HepG2 (cell line): ENCODE results near the gene SYCE3. TPM values are rescaled to one million over a fixed set of nuclear protein-coding genes. Genes with fewer than 3 reads are reported as not detected.

Source experiments
- BRD4 ChIP-seq: sonication (generic); formaldehyde crosslinking; IDR thresholded peaks from 2 replicates; pipeline ENCODE4 v1.4.0; 2020; ENCODE audit warnings: missing genetic modification reagents
- JUND ChIP-seq: sonication (generic); formaldehyde crosslinking; IDR thresholded peaks from 2 replicates; pipeline ENCODE4 v1.8.0; 2022; ENCODE audit warnings: mild to moderate bottlenecking, missing genetic modification reagents
- KLF13 ChIP-seq: sonication (generic); formaldehyde crosslinking; IDR thresholded peaks from 2 replicates; pipeline ENCODE4 v1.4.0; 2020; ENCODE audit warnings: mild to moderate bottlenecking, missing genetic modification reagents
- LRRFIP1 ChIP-seq: sonication (generic); formaldehyde crosslinking; conservative IDR thresholded peaks from 2 replicates; pipeline ENCODE4 v1.4.0; 2020; ENCODE audit warnings: missing genetic modification reagents
- MAFG ChIP-seq: sonication (generic); formaldehyde crosslinking; IDR thresholded peaks from 2 replicates; pipeline ENCODE4 v1.5.1; 2020; ENCODE audit warnings: mild to moderate bottlenecking, missing genetic modification reagents
- NFRKB ChIP-seq: fragments of 450-650 bp; IDR thresholded peaks from 2 replicates; pipeline ENCODE4 v1.6.1; 2017
- SMAD1 ChIP-seq: sonication (generic); formaldehyde crosslinking; IDR thresholded peaks from 2 replicates; pipeline ENCODE4 v1.4.0; 2020; ENCODE audit warnings: missing genetic modification reagents, low read depth, mild to moderate bottlenecking, borderline replicate concordance
- TOE1 ChIP-seq: sonication (generic); formaldehyde crosslinking; IDR thresholded peaks from 2 replicates; pipeline ENCODE4 v1.4.0; 2020; ENCODE audit warnings: mild to moderate bottlenecking, missing genetic modification reagents
- ZBTB4 ChIP-seq: sonication (generic); formaldehyde crosslinking; IDR thresholded peaks from 2 replicates; pipeline ENCODE4 v1.4.0; 2020; ENCODE audit warnings: missing genetic modification reagents, mild to moderate bottlenecking, borderline replicate concordance
- ZFP41 ChIP-seq: sonication (generic); formaldehyde crosslinking; IDR thresholded peaks from 2 replicates; pipeline ENCODE4 v1.4.0; 2020; ENCODE audit warnings: mild to moderate bottlenecking, missing genetic modification reagents, borderline replicate concordance
- ZNF18 ChIP-seq: sonication (generic); formaldehyde crosslinking; IDR thresholded peaks from 2 replicates; pipeline ENCODE4 v1.8.0; 2022; ENCODE audit warnings: mild to moderate bottlenecking, missing genetic modification reagents; ENCODE audit not compliant: insufficient replicate concordance
- ZNF296 ChIP-seq: sonication (generic); formaldehyde crosslinking; conservative IDR thresholded peaks from 2 replicates; pipeline ENCODE4 v1.5.0; 2020; ENCODE audit warnings: mild to moderate bottlenecking, missing genetic modification reagents
- ZNF513 ChIP-seq: sonication (generic); formaldehyde crosslinking; conservative IDR thresholded peaks from 2 replicates; pipeline ENCODE4 v1.5.0; 2020; ENCODE audit warnings: missing genetic modification reagents
- ZNF7 ChIP-seq: IDR thresholded peaks from 2 replicates; pipeline ENCODE4 v1.6.1; 2016; ENCODE audit warnings: missing biosample characterization, missing genetic modification reagents
- ZNF740 ChIP-seq: sonication (generic); formaldehyde crosslinking; IDR thresholded peaks from 2 replicates; pipeline ENCODE4 v1.4.0; 2020; ENCODE audit warnings: missing genetic modification reagents
- ZNF766 ChIP-seq: sonication (generic); formaldehyde crosslinking; IDR thresholded peaks from 2 replicates; pipeline ENCODE4 v1.5.0; 2020; ENCODE audit warnings: missing genetic modification reagents, borderline replicate concordance
- ZSCAN20 ChIP-seq: sonication (generic); formaldehyde crosslinking; IDR thresholded peaks from 2 replicates; pipeline ENCODE4 v1.4.0; 2020; ENCODE audit warnings: missing genetic modification reagents, mild to moderate bottlenecking, borderline replicate concordance
- ZSCAN5A ChIP-seq: sonication (generic); formaldehyde crosslinking; IDR thresholded peaks from 2 replicates; pipeline ENCODE4 v1.8.0; 2022; ENCODE audit warnings: mild to moderate bottlenecking, missing genetic modification reagents, borderline replicate concordance
- polyA plus RNA-seq, 8 experiments: library from polyadenylated mRNA; depleted of rRNA in 3 of 8; stranded (reverse) in 7 of 8; unstranded in 1 of 8; fragments of >200 nt; fragmentation: Illumina TruSeq in 4 of 8; extraction: Trizol in 4 of 8; gene quantifications; 2 replicates each; pipeline versions ENCODE4 v1.2.1 to v1.2.3, GENCODE V29; 2011 to 2016; ENCODE audit warnings: low read depth in 4 of 8, missing spikeins in 1 of 8, mixed read lengths in 1 of 8; ENCODE audit not compliant: insufficient read depth in 1 of 8
- total RNA-seq, 5 experiments: library from RNA; depleted of rRNA; stranded (reverse); fragments of >200 nt; fragmentation: Illumina TruSeq; extraction: Trizol; gene quantifications; 2 replicates each; pipeline ENCODE4 v1.2.3, GENCODE V29; 2016; ENCODE audit warnings: low read depth in 1 of 5

The SYCE3 gene
- total and polyA plus RNA-seq, 2 of the 13 experiments (the other 11 are each of a cell fraction or from before 2014, with no cell fraction given), result not detected

- TF ChIP-seq ZNF18 (CRISPR knock-in tag) (no peak), ZSCAN5A (CRISPR knock-in tag) (no peak), ZBTB4 (no peak), ZSCAN20 (CRISPR knock-in tag) (no peak; the same call in 1 of the 2 replicates), ZNF296 (CRISPR knock-in tag) (peak; percentile 47; the same call in 1 of the 2 replicates), ZNF740 (CRISPR knock-in tag) (no peak; the same call in 1 of the 2 replicates), KLF13 (no peak), MAFG (no peak), JUND (CRISPR knock-in tag) (peak; percentile 49; the same call in 1 of the 2 replicates), SMAD1 (CRISPR knock-in tag) (no peak; the same call in 1 of the 2 replicates), ZNF7 (CRISPR knock-in tag) (no peak), ZNF513 (no peak), NFRKB (no peak), TOE1 (CRISPR knock-in tag) (no peak), ZFP41 (no peak), LRRFIP1 (CRISPR knock-in tag) (no peak), ZNF766 (CRISPR knock-in tag) (no peak; the same call in 1 of the 2 replicates), BRD4 (CRISPR knock-in tag) (peak; percentile 92)
Measured at GRCh38 chr22:50529897-50530579, 32.7 kb downstream of the SYCE3 start, which contains the start of gene TYMP (continued).
